Inferior parietal cortex (tissue), 1 donor: ENCODE results near the gene SPANXA2.
"Not testable (repeated sequence)": the region's sequence is repeated elsewhere in the genome, so short reads cannot be mapped to it uniquely, and the experiment has no call there.

Source experiments
- DNase-seq: peaks from one replicate; pipeline ENCODE4 v3.0.0-alpha.2; 2016; ENCODE audit errors: extremely low spot score

The SPANXA2 gene, protein sequence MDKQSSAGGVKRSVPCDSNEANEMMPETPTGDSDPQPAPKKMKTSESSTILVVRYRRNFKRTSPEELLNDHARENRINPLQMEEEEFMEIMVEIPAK

DNA sequence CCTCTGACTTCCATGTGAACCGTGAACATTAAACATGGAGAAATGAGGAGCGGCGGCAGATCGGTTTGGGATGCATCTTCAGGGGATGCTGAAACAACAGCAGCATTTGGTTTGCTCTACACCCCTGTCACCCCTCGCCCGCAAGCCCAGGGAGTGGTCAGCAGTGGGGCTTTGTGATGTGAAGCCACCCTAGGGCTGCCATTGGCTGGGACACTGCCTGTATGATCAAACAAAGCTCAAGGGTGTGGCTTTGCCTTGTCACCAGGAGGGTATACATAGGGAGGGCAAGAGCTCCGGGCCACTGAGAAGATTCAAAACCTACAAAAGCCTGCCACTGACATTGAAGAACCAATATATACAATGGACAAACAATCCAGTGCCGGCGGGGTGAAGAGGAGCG lies at the start of gene SPANXA2:
TSS of gene SPANXA2 (plus strand) at position 301 of the 400 bp plus-strand sequence. CDS start at position 361, 60 bp downstream.
- DNase-seq: not testable (repeated sequence)

- DNase-seq: not testable (repeated sequence)
Observed at GRCh38 chrX:141542551-141542950, 47.0 kb upstream of the SPANXA2 start.

DNA sequence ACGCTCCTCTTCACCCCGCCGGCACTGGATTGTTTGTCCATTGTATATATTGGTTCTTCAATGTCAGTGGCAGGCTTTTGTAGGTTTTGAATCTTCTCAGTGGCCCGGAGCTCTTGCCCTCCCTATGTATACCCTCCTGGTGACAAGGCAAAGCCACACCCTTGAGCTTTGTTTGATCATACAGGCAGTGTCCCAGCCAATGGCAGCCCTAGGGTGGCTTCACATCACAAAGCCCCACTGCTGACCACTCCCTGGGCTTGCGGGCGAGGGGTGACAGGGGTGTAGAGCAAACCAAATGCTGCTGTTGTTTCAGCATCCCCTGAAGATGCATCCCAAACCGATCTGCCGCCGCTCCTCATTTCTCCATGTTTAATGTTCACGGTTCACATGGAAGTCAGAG lies 4.9 kb upstream of the SPANXA2 start, which contains the start of gene SPANXA1:
TSS of gene SPANXA1 (minus strand) at position 101 of the 400 bp plus-strand sequence. CDS start at position 41, 60 bp downstream.
- not testable (repeated sequence) for DNase-seq

GRCh38 chrX:141609111-141609510 lies 19.6 kb downstream of the SPANXA2 start:
- no peak for DNase-seq

GRCh38 chrX:141619336-141619735 lies 29.8 kb downstream of the SPANXA2 start:
- DNase-seq: no peak

DNA sequence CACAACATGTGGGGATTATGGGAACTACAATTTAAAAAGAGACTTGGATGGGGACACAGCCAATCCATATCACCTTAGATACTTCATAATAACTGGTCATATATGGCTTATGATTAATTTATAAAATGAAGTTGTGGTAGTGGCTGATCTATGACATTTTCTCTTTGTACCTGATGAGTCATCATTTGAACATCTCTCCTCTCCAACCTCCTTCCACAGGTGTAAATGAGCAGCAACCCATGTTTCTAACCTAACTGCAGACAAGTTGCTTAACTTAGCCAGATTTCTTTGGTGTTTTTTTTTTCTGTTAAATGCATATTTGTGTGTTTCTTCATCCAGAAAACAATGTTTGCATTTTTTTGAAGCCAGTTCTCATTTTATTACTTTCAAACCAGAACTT lies 42.6 kb downstream of the SPANXA2 start:
- no peak for DNase-seq

- peak; percentile 1 for DNase-seq
Observed at GRCh38 chrX:141638550-141638949, 49.0 kb downstream of the SPANXA2 start.
